H1 (cell line): Measurements from ENCODE around the gene TAF1D.

Source experiments
- CEBPB ChIP-seq: IDR thresholded peaks from 2 replicates; pipeline ENCODE4 v1.6.1; 2012; ENCODE audit warnings: low read depth, low read length
- CHD2 ChIP-seq: IDR thresholded peaks from 2 replicates; pipeline ENCODE4 v1.6.1; 2012; ENCODE audit warnings: low read length, improper control_type of control experiment
- CREB1 ChIP-seq: IDR thresholded peaks from 2 replicates; pipeline ENCODE4 v1.6.1; 2012; ENCODE audit warnings: inconsistent platforms
- HDAC6 ChIP-seq: IDR thresholded peaks from one replicate; pipeline ENCODE4 v1.7.1; 2012; ENCODE audit warnings: low read depth, mild to moderate bottlenecking, inconsistent platforms, low read length, moderate library complexity
- JUND ChIP-seq: IDR thresholded peaks from 2 replicates; pipeline ENCODE4 v1.6.1; 2011; ENCODE audit warnings: mild to moderate bottlenecking, improper control_type of control experiment, low read length
- POLR2A ChIP-seq, 2 experiments: IDR thresholded peaks; 1 replicate in 1 of 2; 2 replicates in 1 of 2; pipeline ENCODE4 v1.6.1; 2011; ENCODE audit warnings: low read depth in 2 of 2, low read length in 2 of 2, mild to moderate bottlenecking in 2 of 2; ENCODE audit errors: control extremely low read depth in 1 of 2
- POLR2AphosphoS5 ChIP-seq: IDR thresholded peaks from 2 replicates; pipeline ENCODE4 v1.6.1; 2011; ENCODE audit warnings: low read depth, low read length
- RFX5 ChIP-seq: IDR thresholded peaks from 2 replicates; pipeline ENCODE4 v1.6.1; 2011; ENCODE audit warnings: low read depth, low read length, improper control_type of control experiment, borderline replicate concordance
- SRF ChIP-seq: IDR thresholded peaks from 2 replicates; pipeline ENCODE4 v1.6.1; 2011; ENCODE audit warnings: mild to moderate bottlenecking, low read depth, low read length, moderate library complexity
- TAF7 ChIP-seq: optimal IDR thresholded peaks from 2 replicates; pipeline ENCODE3; 2011; ENCODE audit warnings: low read depth, mild to moderate bottlenecking, inconsistent platforms, low read length, moderate library complexity, borderline replicate concordance
- YY1 ChIP-seq: IDR thresholded peaks from 2 replicates; pipeline ENCODE4 v1.6.1; 2011; ENCODE audit warnings: low read depth, mild to moderate bottlenecking, low read length
- TF ChIP-seq, protein P1 (sequence below), 3 experiments: IDR thresholded peaks; 1 replicate in 2 of 3; 2 replicates in 1 of 3; pipeline versions ENCODE4 v1.5.1 to v1.6.1; 2011; ENCODE audit warnings: low read length in 3 of 3, mild to moderate bottlenecking in 3 of 3, inconsistent platforms in 2 of 3, low read depth in 1 of 3, moderate library complexity in 1 of 3; ENCODE audit not compliant: insufficient read depth in 1 of 3; ENCODE audit errors: control extremely low read depth in 1 of 3
- TF ChIP-seq, protein P2 (sequence below): IDR thresholded peaks from 2 replicates; pipeline ENCODE4 v1.6.1; 2012; ENCODE audit warnings: inconsistent platforms
- TF ChIP-seq, protein P3 (sequence below): IDR thresholded peaks from 2 replicates; pipeline ENCODE4 v1.6.1; 2012; ENCODE audit warnings: inconsistent platforms

DNA sequence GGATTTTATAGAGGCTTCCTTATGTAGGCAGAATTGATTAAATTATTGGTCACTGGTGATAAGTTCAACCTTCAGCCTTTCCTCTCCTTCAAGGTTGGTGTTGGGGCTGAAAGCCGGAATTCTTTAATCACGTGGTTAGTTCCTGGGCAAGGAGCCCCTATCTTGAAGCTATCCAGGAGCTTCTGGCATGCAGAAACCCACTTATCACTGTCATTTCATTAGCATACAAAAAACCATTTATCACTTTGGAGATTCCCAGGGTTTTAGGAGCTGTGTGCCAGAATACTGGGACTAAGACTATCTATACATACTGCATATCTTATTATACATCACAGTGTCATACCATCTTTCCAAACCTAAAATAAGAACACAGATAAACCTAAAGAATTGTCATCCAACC, 24.3 kb upstream of the TAF1D start:
- no peak for TF ChIP-seq SRF
- TF ChIP-seq CHD2: no peak
- TF ChIP-seq, protein P1, sequence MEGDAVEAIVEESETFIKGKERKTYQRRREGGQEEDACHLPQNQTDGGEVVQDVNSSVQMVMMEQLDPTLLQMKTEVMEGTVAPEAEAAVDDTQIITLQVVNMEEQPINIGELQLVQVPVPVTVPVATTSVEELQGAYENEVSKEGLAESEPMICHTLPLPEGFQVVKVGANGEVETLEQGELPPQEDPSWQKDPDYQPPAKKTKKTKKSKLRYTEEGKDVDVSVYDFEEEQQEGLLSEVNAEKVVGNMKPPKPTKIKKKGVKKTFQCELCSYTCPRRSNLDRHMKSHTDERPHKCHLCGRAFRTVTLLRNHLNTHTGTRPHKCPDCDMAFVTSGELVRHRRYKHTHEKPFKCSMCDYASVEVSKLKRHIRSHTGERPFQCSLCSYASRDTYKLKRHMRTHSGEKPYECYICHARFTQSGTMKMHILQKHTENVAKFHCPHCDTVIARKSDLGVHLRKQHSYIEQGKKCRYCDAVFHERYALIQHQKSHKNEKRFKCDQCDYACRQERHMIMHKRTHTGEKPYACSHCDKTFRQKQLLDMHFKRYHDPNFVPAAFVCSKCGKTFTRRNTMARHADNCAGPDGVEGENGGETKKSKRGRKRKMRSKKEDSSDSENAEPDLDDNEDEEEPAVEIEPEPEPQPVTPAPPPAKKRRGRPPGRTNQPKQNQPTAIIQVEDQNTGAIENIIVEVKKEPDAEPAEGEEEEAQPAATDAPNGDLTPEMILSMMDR (IDR thresholded peaks at IDR 0.05; ENCODE audit: control extremely low read depth in 1 of 3, insufficient read depth in 1 of 3, low read depth in 1 of 3, low read length in 3 of 3): no peak
- TF ChIP-seq POLR2AphosphoS5: no peak
- no peak for TF ChIP-seq CREB1
- TF ChIP-seq JUND: no peak
- TF ChIP-seq, protein P2, sequence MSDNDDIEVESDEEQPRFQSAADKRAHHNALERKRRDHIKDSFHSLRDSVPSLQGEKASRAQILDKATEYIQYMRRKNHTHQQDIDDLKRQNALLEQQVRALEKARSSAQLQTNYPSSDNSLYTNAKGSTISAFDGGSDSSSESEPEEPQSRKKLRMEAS: no peak
- TF ChIP-seq TAF7: no peak
- no peak for TF ChIP-seq POLR2A (IDR thresholded peaks at IDR 0.05; ENCODE audit: control extremely low read depth in 1 of 2, low read depth in 2 of 2, low read length in 2 of 2)
- TF ChIP-seq YY1: no peak
- no peak for TF ChIP-seq CEBPB
- no peak for TF ChIP-seq HDAC6
- no peak for TF ChIP-seq RFX5
- TF ChIP-seq, protein P3, sequence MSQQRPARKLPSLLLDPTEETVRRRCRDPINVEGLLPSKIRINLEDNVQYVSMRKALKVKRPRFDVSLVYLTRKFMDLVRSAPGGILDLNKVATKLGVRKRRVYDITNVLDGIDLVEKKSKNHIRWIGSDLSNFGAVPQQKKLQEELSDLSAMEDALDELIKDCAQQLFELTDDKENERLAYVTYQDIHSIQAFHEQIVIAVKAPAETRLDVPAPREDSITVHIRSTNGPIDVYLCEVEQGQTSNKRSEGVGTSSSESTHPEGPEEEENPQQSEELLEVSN: no peak
